Left lung (tissue), 10 donors: ENCODE measurements around the gene PABPN1L. TPM values are rescaled to one million over a fixed set of nuclear protein-coding genes. Genes with fewer than 3 reads are reported as not detected.

Experiments
- ATAC-seq: fragments of 200-7000 bp; cut with Tn5 transposase; one replicate; pipeline ENCODE4 v1.9.1; 2020; ENCODE audit warnings: moderate library complexity
- DNase-seq, 4 donors: peaks; one replicate each; pipeline ENCODE4 v3.0.0-alpha.2; 2013 to 2020
- H3K27ac ChIP-seq, 2 donors: fragments of 200-600 bp; sonication (generic) in 1 of 2; one replicate each; pipeline versions ENCODE4 v1.5.0 to v1.8.0; 2020 to 2021
- H3K27me3 ChIP-seq, 2 donors: fragments of 200-600 bp; sonication (generic) in 1 of 2; one replicate each; pipeline versions ENCODE4 v1.5.0 to v1.8.0; 2020 to 2021
- H3K36me3 ChIP-seq, 2 donors: fragments of 200-600 bp; sonication (generic) in 1 of 2; one replicate each; pipeline versions ENCODE4 v1.5.0 to v1.8.0; 2020 to 2021
- H3K4me1 ChIP-seq, 2 donors: fragments of 200-600 bp; one replicate each; pipeline ENCODE4 v1.8.0; 2021
- H3K4me3 ChIP-seq, 2 donors: fragments of 200-600 bp; sonication (generic) in 1 of 2; one replicate each; pipeline versions ENCODE4 v1.5.0 to v1.8.0; 2020 to 2021; ENCODE audit warnings: mild to moderate bottlenecking in 1 of 2
- H3K9me3 ChIP-seq, 2 donors: fragments of 200-600 bp; sonication (generic) in 1 of 2; one replicate each; pipeline versions ENCODE4 v1.5.0 to v1.8.0; 2020 to 2021
- intact Hi-C, 2 donors: fragments of 100-400 bp; cut with DNase I; formaldehyde crosslinking; loops; one replicate each; pipeline versions ENCODE4 v1.11.2 to v1.14.2; 2022
- polyA plus RNA-seq, 6 donors: library from polyadenylated mRNA; unstranded; fragments of 120-200 nt; gene quantifications; one replicate each; pipeline ENCODE4 v1.2.1, GENCODE V29; 2013; ENCODE audit not compliant: insufficient read length in 6 of 6
- total RNA-seq, 2 donors: library from RNA; stranded (reverse); fragmentation: NEBNext Ultra II Directional; extraction: Animal tissue kit (Norgen Biotek cat#: 25700); gene quantifications; one replicate each; pipeline ENCODE4 v1.2.1, GENCODE V29; 2021
- TF ChIP-seq, protein P1 (sequence below), 2 donors: fragments of 200-600 bp; sonication (generic) in 1 of 2; IDR thresholded peaks; one replicate each; pipeline versions ENCODE4 v1.5.0 to v1.8.0; 2021; ENCODE audit warnings: antibody characterized with exemption in 2 of 2
- donor health status: DM: no; HTN: yes; CAD: no.
- donor health status: DM: no; HTN: no; CAD: no.

PABPN1L gene
- total and polyA plus RNA-seq, 8 donors = 0.12 TPM; not detected in 7

DNA sequence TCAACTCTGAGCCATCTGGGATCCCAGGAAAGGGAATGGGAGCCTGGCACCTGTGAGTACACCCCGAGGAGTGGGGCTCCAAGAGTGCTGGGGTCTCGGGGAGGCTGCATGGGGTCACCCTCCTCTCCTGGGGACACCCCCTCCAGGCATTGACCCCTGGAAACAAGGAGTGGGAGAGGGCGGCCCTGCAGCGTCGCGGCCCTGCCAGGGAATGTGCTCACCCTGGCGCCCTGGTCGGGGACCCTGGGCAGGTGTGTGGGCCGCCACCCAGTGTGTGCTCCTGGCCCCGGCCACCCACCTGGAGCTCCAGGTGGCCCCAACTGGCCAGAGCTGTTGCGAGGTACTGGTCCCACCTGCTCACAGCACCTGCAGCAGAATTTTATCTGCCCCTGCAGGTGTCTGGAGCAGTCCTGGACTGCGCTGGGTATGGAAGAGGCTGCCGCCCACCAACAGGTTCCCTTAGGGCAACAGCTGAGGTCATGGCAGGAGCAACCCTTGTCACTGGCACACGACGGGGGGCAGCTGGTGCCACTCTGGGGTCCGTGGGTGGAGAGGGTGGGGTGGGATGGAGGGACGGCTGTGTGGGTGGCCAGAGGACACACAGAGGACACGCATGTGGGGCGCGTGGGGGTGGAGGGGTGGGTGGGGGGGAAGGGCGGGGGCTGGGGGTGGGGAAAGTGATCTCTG, 5.4 kb upstream of the PABPN1L start:
- Histone ChIP-seq H3K9me3 (no peaks in the 10 kb centered on the region), H3K4me1 (peaks cover 0 to 12% of the 10 kb centered on the region in 2 donors), H3K27me3 (peaks cover 0 to 63% of the 10 kb centered on the region in 2 donors), H3K36me3 (peaks cover 0 to 6% of the 10 kb centered on the region in 2 donors), H3K27ac (no peak overlapping the region), H3K4me3 (no peak overlapping the region)
- ATAC-seq (no peak), DNase-seq (no peak)
- TF ChIP-seq, protein P1, sequence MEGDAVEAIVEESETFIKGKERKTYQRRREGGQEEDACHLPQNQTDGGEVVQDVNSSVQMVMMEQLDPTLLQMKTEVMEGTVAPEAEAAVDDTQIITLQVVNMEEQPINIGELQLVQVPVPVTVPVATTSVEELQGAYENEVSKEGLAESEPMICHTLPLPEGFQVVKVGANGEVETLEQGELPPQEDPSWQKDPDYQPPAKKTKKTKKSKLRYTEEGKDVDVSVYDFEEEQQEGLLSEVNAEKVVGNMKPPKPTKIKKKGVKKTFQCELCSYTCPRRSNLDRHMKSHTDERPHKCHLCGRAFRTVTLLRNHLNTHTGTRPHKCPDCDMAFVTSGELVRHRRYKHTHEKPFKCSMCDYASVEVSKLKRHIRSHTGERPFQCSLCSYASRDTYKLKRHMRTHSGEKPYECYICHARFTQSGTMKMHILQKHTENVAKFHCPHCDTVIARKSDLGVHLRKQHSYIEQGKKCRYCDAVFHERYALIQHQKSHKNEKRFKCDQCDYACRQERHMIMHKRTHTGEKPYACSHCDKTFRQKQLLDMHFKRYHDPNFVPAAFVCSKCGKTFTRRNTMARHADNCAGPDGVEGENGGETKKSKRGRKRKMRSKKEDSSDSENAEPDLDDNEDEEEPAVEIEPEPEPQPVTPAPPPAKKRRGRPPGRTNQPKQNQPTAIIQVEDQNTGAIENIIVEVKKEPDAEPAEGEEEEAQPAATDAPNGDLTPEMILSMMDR (IDR thresholded peaks at IDR 0.05) = no peak
- intact Hi-C loops = no loop called here

DNA sequence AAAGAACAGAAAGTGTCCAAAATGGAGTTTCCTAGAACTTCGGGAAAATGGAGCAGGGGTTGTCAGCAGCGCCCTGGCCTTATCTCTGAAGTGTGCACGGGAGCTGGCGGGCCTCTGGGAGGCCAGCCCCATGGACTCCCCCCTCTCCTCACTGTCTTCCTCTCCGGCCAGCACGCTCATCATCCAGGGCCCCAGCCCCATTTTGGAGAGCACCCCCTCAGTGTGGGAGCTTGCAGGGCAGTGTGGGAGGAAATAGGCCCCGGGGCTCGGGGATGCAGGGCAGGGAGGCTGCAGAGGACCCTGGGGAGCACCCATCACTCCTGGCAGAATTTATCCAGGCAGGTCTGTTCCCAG, 4.9 kb upstream of the PABPN1L start:
- H3K9me3 ChIP-seq = no peaks in the 10 kb centered on the region
- peaks cover 0 to 68% of the 10 kb centered on the region in 2 donors for H3K27me3 ChIP-seq
- H3K36me3 ChIP-seq = peaks cover 0 to under 1% of the 10 kb centered on the region in 2 donors
- DNase-seq = no peak
- no peak for ATAC-seq
- TF ChIP-seq, protein P1 (IDR thresholded peaks at IDR 0.05) = no peak
- no peak overlapping the region for H3K27ac ChIP-seq
- no peak overlapping the region for H3K4me3 ChIP-seq
- intact Hi-C loops = no loop called here
- peaks cover 0 to 12% of the 10 kb centered on the region in 2 donors for H3K4me1 ChIP-seq

DNA sequence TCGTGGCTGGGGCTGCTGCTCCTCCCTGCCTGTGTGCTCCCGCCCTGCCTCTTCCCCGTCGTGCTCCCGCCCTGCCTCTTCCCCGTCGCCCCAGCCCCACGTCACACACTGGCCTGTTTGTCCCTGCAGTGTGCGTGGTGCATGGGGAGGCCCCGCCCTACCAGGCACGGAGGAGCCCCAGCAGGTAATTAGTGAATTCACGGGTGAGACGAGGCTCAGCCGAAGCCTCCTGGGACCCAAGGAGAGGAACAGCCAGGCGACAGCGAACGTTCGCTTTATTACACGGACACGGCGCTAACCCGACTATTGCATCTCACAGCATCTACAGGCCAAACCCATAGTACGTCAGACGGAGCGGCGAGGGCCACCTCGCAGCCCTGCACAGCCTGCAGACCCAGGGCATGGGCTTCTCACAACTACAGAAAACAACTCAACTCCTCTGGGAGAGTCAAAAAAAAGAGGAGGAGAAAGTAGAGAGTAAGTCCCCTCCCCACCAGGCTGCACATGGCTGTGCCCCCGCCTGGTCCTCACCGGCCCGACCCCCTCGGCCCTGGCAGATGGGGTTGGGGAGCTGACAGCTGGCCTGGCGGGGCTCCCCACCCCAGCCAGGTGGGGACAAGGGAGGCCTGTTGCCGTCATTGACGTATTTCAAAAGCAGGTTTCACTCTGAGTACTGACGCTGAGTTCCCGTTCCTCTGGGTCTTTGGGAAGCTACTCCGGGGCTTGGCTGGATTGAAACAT, 4.3 kb upstream of the PABPN1L start:
- intact Hi-C loops = no loop called here
- Histone ChIP-seq H3K4me3 (no peak overlapping the region), H3K4me1 (peaks cover 0 to 12% of the 10 kb centered on the region in 2 donors), H3K27me3 (peaks cover 0 to 74% of the 10 kb centered on the region in 2 donors), H3K36me3 (no peaks in the 10 kb centered on the region), H3K9me3 (no peaks in the 10 kb centered on the region), H3K27ac (no peak overlapping the region)
- no peak for DNase-seq
- TF ChIP-seq, protein P1 (IDR thresholded peaks at IDR 0.05) = no peak
- no peak for ATAC-seq

DNA sequence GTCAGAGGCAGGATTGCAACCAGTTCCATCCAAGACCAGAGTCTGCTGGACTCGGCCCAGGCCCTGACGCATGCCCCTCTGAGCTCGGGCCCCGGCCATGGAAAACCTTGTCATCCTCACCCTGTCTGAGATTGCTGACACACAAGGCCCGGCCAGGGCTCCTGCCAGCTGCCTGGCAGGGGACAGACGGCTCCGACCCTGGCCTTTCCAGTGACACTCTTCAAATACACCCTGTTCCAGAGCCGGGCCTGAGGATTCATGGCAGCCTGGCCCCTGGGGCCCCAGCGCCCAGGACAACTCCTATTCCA, 3.2 kb upstream of the PABPN1L start:
- no peak for DNase-seq
- TF ChIP-seq, protein P1 (IDR thresholded peaks at IDR 0.05) = no peak
- H3K9me3 ChIP-seq = no peaks in the 10 kb centered on the region
- H3K27me3 ChIP-seq = peaks cover 0 to 77% of the 10 kb centered on the region in 2 donors
- ATAC-seq = no peak
- H3K36me3 ChIP-seq = no peaks in the 10 kb centered on the region
- intact Hi-C loops = no loop called here
- no peak overlapping the region for H3K27ac ChIP-seq
- H3K4me3 ChIP-seq = no peak overlapping the region
- H3K4me1 ChIP-seq = peaks cover 0 to 12% of the 10 kb centered on the region in 2 donors

DNA sequence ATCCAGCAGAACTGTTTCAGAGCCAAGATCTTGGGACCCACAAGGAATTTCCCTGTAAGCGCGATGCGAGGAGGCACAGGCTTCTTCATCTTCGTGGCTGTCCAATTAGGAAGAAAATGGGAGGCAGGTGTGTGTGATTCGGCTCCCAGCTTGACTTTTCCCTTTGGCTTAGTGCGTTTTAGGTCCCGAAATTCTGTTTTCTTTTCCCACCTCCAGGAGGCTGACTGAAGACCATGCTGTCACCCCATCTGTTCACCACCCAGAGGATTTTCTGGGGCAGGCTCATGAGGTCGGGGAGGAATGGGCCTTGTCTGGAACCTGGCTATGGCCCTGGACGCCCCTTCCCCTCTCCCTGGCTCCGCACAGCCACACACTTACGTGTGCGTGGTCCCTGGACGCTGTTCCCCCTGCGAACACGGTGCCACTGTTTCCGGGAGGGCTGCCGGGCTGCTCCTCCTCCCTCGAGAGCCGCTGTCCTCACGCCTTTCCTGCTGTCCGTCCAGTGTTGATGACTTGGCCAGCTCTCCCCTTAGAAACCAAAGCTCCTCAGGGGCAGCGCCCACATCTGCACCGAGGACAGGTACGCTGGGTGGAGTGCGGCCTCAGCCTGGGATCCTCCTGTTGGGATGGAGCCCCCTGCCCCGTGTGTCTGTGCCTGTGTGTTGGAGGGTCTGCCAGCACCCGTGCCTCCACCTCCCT, 2.7 kb upstream of the PABPN1L start:
- H3K4me3 ChIP-seq = no peak overlapping the region
- H3K9me3 ChIP-seq = no peaks in the 10 kb centered on the region
- H3K4me1 ChIP-seq = peaks cover 0 to 12% of the 10 kb centered on the region in 2 donors
- ATAC-seq = no peak
- no peak for DNase-seq
- H3K36me3 ChIP-seq = no peaks in the 10 kb centered on the region
- H3K27ac ChIP-seq = no peak overlapping the region
- H3K27me3 ChIP-seq = peaks cover 0 to 77% of the 10 kb centered on the region in 2 donors
- TF ChIP-seq, protein P1 (IDR thresholded peaks at IDR 0.05) = no peak
- intact Hi-C loops = no loop called here
